Measurements from ENCODE around the gene ZNF652.

ZNF652 gene

DNA sequence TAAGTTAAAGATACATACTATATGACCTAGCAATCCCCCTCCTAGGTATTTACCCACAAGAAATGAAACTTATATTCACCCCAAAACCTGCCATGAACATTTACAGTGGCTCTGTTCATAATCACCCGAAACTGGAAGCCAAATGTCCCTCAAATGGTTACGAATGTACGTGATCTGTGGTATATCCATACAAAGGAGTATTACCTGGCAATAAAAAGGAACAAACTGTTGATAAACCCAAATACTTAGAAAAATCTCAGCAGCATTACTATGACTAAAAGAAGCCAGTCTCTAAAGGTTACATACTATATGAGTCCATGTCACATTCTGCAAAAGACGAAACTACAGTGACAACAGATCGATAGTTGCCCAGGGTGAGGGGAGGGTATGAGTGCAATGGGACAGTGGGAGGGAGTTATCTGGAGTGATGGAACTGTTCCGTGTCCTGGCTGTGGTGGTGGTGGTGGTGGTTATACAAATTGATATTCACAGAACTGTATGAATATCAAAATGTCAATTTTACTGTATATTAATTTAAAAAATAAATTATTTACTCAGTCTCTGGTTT lies 9.4 kb downstream of the ZNF652 start:
- Histone ChIP-seq H3K27me3 (ENCODE audit: control insufficient read depth, insufficient read depth, low read length) (no peaks in the 10 kb centered on the region), H3K9me3 (replicated peaks; ENCODE audit: low read length) (no peaks in the 10 kb centered on the region), H3K4me1 (ENCODE audit: control insufficient read depth, insufficient read depth, low read length) (peaks cover 5% of the 10 kb centered on the region), H3K9ac (ENCODE audit: low read depth, low read length) (no peak overlapping the region), H3K4me2 (ENCODE audit: low read length) (no peak overlapping the region), H3K4me3 (ENCODE audit: low read length) (no peak overlapping the region), H3K36me3 (ENCODE audit: insufficient read depth, low read length) (no peaks in the 10 kb centered on the region)

DNA sequence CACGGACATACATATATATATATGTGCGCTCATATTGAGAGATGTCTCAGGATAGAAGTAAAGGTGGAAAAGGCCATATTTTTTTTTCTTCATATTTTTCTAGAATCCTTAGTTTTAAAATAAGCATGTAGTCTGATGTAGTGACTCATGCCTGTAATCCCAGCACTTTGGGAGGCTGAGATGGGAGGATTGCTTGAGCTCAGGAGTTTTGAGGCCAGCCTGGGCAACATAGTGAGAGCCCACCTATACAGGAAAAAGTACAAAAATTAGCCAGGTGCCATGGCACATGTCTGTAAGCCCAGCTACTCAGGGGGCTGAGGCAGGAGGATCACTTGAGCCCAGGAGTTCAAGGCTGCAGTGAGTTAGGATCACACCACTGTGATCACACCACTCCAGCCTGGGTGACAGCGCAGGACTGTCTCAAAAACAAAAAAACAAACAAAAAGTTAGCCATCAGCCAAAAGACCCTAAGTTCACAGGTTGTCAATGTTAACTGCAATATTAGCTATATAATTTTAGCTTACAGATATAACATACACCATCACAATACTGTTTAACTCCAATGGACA lies 10.4 kb downstream of the ZNF652 start:
- H3K36me3 ChIP-seq (ENCODE audit: insufficient read depth, low read length): no peaks in the 10 kb centered on the region
- H3K4me1 ChIP-seq (ENCODE audit: control insufficient read depth, insufficient read depth, low read length): peaks cover 5% of the 10 kb centered on the region
- no peaks in the 10 kb centered on the region for H3K9me3 ChIP-seq (replicated peaks; ENCODE audit: low read length)
- H3K4me2 ChIP-seq (ENCODE audit: low read length): no peak overlapping the region
- H3K27me3 ChIP-seq (ENCODE audit: control insufficient read depth, insufficient read depth, low read length): no peaks in the 10 kb centered on the region
- no peak overlapping the region for H3K4me3 ChIP-seq (ENCODE audit: low read length)
- H3K9ac ChIP-seq (ENCODE audit: low read depth, low read length): no peak overlapping the region

DNA sequence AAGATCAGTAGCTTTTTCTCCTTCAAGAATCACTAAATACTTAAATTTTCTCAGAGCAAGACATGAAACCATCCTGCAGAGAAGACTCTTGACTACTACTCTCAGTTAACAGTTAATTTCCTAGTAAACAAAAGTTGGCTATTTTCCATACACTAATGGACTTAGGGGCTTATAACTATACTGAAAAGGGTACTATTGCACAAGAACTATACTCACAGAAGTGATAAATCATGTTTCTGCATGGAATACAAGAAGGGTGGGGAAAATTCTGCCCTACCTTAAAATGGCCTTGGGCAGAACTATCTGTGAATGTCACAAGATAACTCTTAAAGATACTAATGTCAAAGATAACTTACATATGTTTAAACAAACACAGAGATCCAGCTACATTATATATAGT lies 12.5 kb downstream of the ZNF652 start:
- Histone ChIP-seq H3K4me2 (ENCODE audit: low read length) (no peak overlapping the region), H3K9me3 (replicated peaks; ENCODE audit: low read length) (no peaks in the 10 kb centered on the region), H3K4me1 (ENCODE audit: control insufficient read depth, insufficient read depth, low read length) (peaks cover 5% of the 10 kb centered on the region), H3K27me3 (ENCODE audit: control insufficient read depth, insufficient read depth, low read length) (no peaks in the 10 kb centered on the region), H3K9ac (ENCODE audit: low read depth, low read length) (no peak overlapping the region), H3K36me3 (ENCODE audit: insufficient read depth, low read length) (no peaks in the 10 kb centered on the region), H3K4me3 (ENCODE audit: low read length) (no peak overlapping the region)

DNA sequence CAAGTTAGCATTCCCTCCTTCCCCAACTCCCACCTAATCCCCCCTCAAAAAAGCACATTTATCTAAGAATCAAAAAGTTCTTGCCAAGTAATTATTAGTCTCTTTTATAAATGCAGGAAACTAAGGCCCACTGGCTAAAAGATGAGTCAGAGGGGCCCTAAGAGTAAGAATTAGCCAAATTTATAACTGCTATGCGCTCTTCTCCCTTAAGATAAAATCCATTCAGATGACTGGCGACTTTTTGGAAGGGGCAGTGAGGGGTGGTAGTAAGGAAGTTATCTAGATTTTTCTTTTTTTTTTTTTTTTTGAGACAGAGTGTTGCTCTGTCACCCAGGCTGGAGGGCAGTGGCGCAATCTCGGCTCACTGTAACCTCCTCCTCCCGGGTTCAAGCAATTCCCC lies 17.1 kb downstream of the ZNF652 start:
- H3K4me1 ChIP-seq (ENCODE audit: control insufficient read depth, insufficient read depth, low read length): peaks cover 21% of the 10 kb centered on the region
- H3K4me3 ChIP-seq (ENCODE audit: low read length): no peak overlapping the region
- no peaks in the 10 kb centered on the region for H3K9me3 ChIP-seq (replicated peaks; ENCODE audit: low read length)
- H3K9ac ChIP-seq (ENCODE audit: low read depth, low read length): no peak overlapping the region
- no peaks in the 10 kb centered on the region for H3K36me3 ChIP-seq (ENCODE audit: insufficient read depth, low read length)
- no peaks in the 10 kb centered on the region for H3K27me3 ChIP-seq (ENCODE audit: control insufficient read depth, insufficient read depth, low read length)
- no peak overlapping the region for H3K4me2 ChIP-seq (ENCODE audit: low read length)

DNA sequence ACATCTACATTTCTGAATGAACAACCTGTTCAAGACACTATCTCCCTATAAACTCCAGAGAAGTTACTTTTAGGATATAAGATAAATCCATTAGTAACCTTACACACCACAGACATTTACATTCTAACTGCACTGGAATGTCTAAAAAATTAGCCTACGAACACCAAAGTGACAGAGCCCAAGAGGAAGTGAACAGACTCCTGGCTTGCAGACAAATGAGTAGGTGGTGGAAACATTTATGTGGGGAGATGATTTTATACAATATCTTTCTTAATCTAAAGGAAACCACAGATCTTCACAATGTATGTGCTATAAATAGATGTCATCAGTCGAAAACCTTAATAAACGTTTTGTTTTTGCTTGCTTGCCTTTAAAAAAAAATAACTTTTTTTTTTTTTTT lies 18.8 kb downstream of the ZNF652 start:
- Histone ChIP-seq H3K9me3 (replicated peaks; ENCODE audit: low read length) (no peaks in the 10 kb centered on the region), H3K4me2 (ENCODE audit: low read length) (peak overlapping the region; percentile 51), H3K9ac (ENCODE audit: low read depth, low read length) (no peak overlapping the region), H3K36me3 (ENCODE audit: insufficient read depth, low read length) (no peaks in the 10 kb centered on the region), H3K4me1 (ENCODE audit: control insufficient read depth, insufficient read depth, low read length) (peaks cover 22% of the 10 kb centered on the region), H3K4me3 (ENCODE audit: low read length) (no peak overlapping the region), H3K27me3 (ENCODE audit: control insufficient read depth, insufficient read depth, low read length) (no peaks in the 10 kb centered on the region)

DNA sequence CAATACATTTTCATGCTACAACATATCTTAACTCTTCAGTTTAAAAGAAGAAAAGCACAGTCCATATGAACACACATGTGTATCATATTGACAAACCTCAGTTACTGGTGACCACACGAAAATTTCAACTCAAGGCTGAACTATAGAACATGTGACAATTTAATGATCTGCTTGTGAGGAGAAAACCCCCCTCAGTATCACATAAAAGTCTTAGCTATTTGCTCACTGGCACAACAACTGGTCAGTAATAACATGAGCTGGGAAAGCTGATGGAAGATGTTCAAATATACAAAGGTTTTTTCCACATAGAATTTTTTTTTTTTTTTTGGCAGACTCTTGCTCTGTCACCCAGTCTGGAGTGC lies 19.5 kb downstream of the ZNF652 start:
- Histone ChIP-seq H3K9ac (ENCODE audit: low read depth, low read length) (no peak overlapping the region), H3K27me3 (ENCODE audit: control insufficient read depth, insufficient read depth, low read length) (no peaks in the 10 kb centered on the region), H3K4me2 (ENCODE audit: low read length) (peak overlapping the region; percentile 61), H3K9me3 (replicated peaks; ENCODE audit: low read length) (no peaks in the 10 kb centered on the region), H3K4me1 (ENCODE audit: control insufficient read depth, insufficient read depth, low read length) (peaks cover 29% of the 10 kb centered on the region), H3K36me3 (ENCODE audit: insufficient read depth, low read length) (no peaks in the 10 kb centered on the region), H3K4me3 (ENCODE audit: low read length) (peak overlapping the region; percentile 38)

DNA sequence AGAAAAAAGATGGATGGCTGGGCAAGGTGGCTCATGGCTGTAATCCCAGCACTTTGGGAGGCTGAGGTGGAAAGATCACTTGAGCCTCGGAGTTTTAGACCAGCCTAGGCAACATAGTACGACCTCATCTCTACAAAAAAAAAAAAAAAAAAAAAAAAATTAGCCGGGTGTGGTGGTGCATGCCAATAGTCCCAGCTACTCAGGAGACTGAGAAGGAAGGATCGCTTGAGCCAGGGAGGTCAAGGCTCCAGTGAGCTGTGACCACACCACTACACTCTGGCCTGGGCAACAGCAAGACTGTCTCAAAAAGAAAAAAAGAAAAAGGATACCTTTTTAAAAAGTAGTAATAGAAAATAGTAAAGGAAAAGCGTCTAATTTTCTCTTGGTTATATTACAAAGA lies 20.7 kb downstream of the ZNF652 start:
- H3K9me3 ChIP-seq (replicated peaks; ENCODE audit: low read length): no peaks in the 10 kb centered on the region
- H3K4me2 ChIP-seq (ENCODE audit: low read length): no peak overlapping the region
- H3K4me1 ChIP-seq (ENCODE audit: control insufficient read depth, insufficient read depth, low read length): peaks cover 33% of the 10 kb centered on the region
- no peaks in the 10 kb centered on the region for H3K27me3 ChIP-seq (ENCODE audit: control insufficient read depth, insufficient read depth, low read length)
- H3K9ac ChIP-seq (ENCODE audit: low read depth, low read length): no peak overlapping the region
- no peaks in the 10 kb centered on the region for H3K36me3 ChIP-seq (ENCODE audit: insufficient read depth, low read length)
- no peak overlapping the region for H3K4me3 ChIP-seq (ENCODE audit: low read length)

DNA sequence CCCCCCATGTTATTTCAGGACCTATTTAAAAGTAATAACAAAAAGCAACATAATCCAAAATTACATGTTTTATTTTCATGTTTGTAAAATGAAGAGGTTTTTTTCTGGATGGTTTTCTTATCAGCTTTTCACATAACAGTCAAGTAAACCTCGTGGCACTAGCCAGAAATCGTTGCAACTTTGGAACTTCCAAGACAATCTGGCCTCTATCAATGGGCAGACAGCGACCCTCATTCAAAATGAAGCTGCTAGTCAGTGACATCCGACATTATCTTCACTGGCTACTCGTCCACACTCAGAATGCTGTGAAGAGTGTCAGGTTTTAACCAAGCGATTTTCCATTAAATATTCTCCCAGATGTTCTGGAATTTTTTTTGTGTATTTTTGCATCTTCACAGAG lies 22.7 kb downstream of the ZNF652 start:
- Histone ChIP-seq H3K36me3 (ENCODE audit: insufficient read depth, low read length) (no peaks in the 10 kb centered on the region), H3K27me3 (ENCODE audit: control insufficient read depth, insufficient read depth, low read length) (no peaks in the 10 kb centered on the region), H3K9me3 (replicated peaks; ENCODE audit: low read length) (no peaks in the 10 kb centered on the region), H3K4me2 (ENCODE audit: low read length) (no peak overlapping the region), H3K9ac (ENCODE audit: low read depth, low read length) (no peak overlapping the region), H3K4me1 (ENCODE audit: control insufficient read depth, insufficient read depth, low read length) (peaks cover 33% of the 10 kb centered on the region), H3K4me3 (ENCODE audit: low read length) (no peak overlapping the region)

DNA sequence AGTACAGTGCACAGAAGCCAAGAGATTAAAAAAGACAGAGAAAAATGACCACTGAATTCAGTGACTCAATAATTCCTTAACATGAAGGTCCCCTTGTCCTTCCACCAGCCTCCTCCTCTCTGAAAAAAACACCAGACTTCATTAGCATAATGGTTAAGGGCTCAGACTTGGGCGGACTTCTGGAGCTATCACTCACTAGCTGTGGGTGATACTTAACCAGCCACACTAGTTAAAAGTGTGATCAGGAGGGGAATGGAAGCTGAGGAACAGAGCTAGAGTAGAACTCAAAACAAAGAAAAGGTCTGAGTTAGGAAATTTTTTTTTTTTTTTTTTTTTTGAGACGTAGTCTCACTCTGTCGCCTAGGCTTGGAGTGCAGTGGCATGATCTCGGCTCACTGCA lies 23.2 kb downstream of the ZNF652 start:
- Histone ChIP-seq H3K9ac (ENCODE audit: low read depth, low read length) (no peak overlapping the region), H3K4me3 (ENCODE audit: low read length) (no peak overlapping the region), H3K36me3 (ENCODE audit: insufficient read depth, low read length) (no peaks in the 10 kb centered on the region), H3K27me3 (ENCODE audit: control insufficient read depth, insufficient read depth, low read length) (no peaks in the 10 kb centered on the region), H3K4me2 (ENCODE audit: low read length) (no peak overlapping the region), H3K9me3 (replicated peaks; ENCODE audit: low read length) (no peaks in the 10 kb centered on the region), H3K4me1 (ENCODE audit: control insufficient read depth, insufficient read depth, low read length) (peaks cover 36% of the 10 kb centered on the region)

DNA sequence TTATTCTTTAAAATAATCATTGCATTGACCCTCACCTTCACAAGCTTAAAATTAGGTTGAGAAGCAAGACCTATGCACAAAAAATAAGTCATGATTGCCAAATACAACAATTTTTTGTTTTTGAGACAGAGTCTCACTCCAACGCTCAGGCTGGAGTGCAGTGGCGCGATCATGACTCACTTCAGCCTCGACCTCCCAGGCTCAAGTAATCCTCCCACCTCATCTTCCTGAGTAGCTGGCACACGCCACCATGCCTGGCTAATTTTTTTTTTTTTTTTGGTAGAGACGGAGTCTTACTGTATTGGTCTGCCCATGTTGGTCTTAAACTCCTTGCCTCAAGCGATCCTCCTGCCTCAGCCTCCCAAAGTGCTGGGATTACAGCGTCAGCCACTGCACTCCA lies 24.2 kb downstream of the ZNF652 start:
- H3K4me2 ChIP-seq (ENCODE audit: low read length): peak overlapping the region; percentile 7
- peaks cover 31% of the 10 kb centered on the region for H3K4me1 ChIP-seq (ENCODE audit: control insufficient read depth, insufficient read depth, low read length)
- H3K36me3 ChIP-seq (ENCODE audit: insufficient read depth, low read length): no peaks in the 10 kb centered on the region
- H3K9me3 ChIP-seq (replicated peaks; ENCODE audit: low read length): no peaks in the 10 kb centered on the region
- H3K9ac ChIP-seq (ENCODE audit: low read depth, low read length): no peak overlapping the region
- no peaks in the 10 kb centered on the region for H3K27me3 ChIP-seq (ENCODE audit: control insufficient read depth, insufficient read depth, low read length)
- H3K4me3 ChIP-seq (ENCODE audit: low read length): no peak overlapping the region

DNA sequence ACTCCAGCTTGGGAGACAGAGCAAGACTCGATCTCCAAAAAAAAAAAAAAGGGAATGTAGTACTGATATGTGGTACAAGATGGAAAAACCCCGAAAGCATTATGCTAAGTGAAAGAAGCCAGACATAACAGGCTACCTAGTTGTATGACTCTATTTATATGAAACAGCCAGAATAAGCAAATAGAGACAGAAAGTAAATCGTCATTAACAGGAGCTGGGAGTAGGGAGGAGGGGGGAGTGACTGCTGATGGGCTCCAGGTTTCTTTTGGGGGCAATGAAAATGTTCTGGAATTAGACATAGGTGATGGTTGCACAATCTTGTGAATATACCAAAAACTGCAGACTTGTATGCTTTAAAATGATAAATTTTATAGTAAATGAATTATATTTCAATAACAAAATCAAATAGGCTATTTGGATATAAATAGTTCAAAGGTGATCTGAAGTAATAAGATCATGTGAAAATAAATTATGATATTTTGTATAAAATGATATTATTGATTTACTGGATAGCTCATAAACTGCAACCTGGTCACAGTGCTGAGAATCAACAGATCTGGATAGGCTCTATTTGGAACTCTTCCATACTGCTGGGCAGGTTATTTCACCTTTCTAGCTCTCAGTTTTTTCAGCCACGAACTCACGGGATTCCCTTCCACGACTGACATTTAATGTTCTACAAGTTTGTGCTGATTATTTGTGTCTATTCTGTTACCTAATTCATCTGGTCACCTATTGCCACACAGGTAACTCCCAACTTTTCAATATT lies 27.1 kb downstream of the ZNF652 start:
- H3K4me3 ChIP-seq (ENCODE audit: low read length): no peak overlapping the region
- no peak overlapping the region for H3K4me2 ChIP-seq (ENCODE audit: low read length)
- no peaks in the 10 kb centered on the region for H3K36me3 ChIP-seq (ENCODE audit: insufficient read depth, low read length)
- peaks cover 19% of the 10 kb centered on the region for H3K4me1 ChIP-seq (ENCODE audit: control insufficient read depth, insufficient read depth, low read length)
- no peaks in the 10 kb centered on the region for H3K27me3 ChIP-seq (ENCODE audit: control insufficient read depth, insufficient read depth, low read length)
- no peak overlapping the region for H3K9ac ChIP-seq (ENCODE audit: low read depth, low read length)
- H3K9me3 ChIP-seq (replicated peaks; ENCODE audit: low read length): no peaks in the 10 kb centered on the region

DNA sequence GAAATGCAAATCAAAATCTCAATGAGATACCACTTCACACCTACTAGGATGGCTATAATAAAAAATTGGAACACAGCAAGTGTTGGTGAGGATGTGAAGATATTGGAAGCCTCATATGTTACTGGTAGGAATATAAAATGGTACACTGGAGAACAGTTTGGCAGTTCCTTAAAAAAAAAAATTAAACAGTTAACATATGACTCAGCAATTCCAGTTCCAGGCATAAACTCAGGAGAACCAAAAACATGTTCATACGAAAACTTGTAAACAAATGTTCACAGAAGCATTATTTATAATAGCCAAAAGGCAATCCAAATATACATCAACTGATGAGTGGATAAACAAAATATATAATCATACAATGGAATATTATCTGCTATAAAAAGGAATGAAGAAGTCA lies 28.2 kb downstream of the ZNF652 start:
- H3K4me3 ChIP-seq (ENCODE audit: low read length): no peak overlapping the region
- no peak overlapping the region for H3K4me2 ChIP-seq (ENCODE audit: low read length)
- no peaks in the 10 kb centered on the region for H3K9me3 ChIP-seq (replicated peaks; ENCODE audit: low read length)
- no peak overlapping the region for H3K9ac ChIP-seq (ENCODE audit: low read depth, low read length)
- no peaks in the 10 kb centered on the region for H3K36me3 ChIP-seq (ENCODE audit: insufficient read depth, low read length)
- H3K4me1 ChIP-seq (ENCODE audit: control insufficient read depth, insufficient read depth, low read length): peaks cover 19% of the 10 kb centered on the region
- H3K27me3 ChIP-seq (ENCODE audit: control insufficient read depth, insufficient read depth, low read length): no peaks in the 10 kb centered on the region
